D721Med (cell line): ENCODE measurements around the gene ANKRD26.

ENCODE experiments used
- DNase-seq: peaks from one replicate; pipeline ENCODE4 v3.0.0; 2011; ENCODE audit warnings: low spot score; ENCODE audit not compliant: insufficient read length
- FAIRE-seq: peaks from 2 replicates; lab custom pipeline; 2011; peaks lifted over from hg19 to GRCh38; lab: Jason Lieb, UNC
- TF ChIP-seq, protein P1 (sequence below): IDR thresholded peaks from 2 replicates; pipeline ENCODE4 v1.5.1; 2012; ENCODE audit warnings: mild to moderate bottlenecking, control low read depth; ENCODE audit not compliant: insufficient read depth; ENCODE audit errors: missing control alignments

ANKRD26 gene

DNA sequence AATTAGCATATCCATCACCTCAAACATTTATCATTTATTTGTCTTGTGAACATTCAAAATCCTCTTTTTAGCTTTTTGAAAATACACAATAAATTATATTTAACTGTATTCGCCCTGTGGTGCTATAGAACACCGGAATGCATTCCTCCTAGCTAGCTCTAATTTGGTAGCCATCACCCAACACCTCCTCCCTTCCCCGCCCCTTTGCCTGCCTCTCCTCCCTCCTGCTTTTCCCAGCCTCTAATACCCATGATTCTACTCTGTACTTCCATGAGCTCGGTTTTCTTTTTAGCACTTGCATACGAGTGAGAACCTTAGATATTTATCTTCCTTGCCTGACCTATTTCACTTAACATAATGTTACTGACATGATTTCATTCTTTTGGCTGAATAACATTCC is 80.1 kb downstream of the ANKRD26 start:
- DNase-seq = no peak
- no peak for FAIRE-seq
- TF ChIP-seq, protein P1, sequence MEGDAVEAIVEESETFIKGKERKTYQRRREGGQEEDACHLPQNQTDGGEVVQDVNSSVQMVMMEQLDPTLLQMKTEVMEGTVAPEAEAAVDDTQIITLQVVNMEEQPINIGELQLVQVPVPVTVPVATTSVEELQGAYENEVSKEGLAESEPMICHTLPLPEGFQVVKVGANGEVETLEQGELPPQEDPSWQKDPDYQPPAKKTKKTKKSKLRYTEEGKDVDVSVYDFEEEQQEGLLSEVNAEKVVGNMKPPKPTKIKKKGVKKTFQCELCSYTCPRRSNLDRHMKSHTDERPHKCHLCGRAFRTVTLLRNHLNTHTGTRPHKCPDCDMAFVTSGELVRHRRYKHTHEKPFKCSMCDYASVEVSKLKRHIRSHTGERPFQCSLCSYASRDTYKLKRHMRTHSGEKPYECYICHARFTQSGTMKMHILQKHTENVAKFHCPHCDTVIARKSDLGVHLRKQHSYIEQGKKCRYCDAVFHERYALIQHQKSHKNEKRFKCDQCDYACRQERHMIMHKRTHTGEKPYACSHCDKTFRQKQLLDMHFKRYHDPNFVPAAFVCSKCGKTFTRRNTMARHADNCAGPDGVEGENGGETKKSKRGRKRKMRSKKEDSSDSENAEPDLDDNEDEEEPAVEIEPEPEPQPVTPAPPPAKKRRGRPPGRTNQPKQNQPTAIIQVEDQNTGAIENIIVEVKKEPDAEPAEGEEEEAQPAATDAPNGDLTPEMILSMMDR = no peak

DNA sequence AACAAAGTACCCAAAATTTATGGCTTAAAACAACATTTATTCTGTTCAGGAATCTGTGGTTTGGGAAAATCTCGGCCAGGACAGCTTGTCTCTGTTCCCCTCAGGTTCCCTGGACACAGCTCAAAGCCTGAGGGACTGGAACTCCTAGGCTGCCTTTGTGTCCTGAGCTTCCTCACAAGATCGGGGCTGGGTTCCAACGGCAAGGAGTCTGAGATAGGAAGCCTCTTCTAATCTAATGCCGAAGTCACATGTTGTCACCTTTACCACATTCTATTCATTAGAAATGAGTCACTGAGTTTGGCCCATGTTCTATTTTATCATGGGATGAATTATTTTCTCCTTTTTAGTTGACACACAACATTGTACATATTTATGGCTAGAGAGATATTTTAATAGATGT is 80.5 kb downstream of the ANKRD26 start:
- DNase-seq (no peak), FAIRE-seq (no peak)
- TF ChIP-seq, protein P1 = no peak

DNA sequence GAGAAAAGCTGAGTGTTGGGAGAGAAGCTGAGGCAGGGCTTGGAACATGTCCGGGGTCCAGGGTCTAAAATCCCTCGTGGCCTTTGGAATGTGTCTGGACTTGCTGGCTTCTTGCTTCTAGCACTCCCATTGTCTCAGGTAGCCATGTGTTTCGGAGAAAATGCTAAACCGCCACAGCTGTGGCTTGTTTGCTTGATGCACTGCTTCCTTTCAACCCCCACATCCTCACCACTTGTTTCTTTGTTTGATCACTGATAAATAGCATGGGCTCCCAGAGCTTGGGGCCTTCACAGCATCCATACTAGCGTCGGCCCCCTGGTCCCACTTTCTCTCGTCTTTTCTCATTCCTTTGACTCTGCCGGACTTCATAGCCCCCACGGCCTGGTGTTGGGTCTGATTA is 102.7 kb downstream of the ANKRD26 start:
- TF ChIP-seq, protein P1 = no peak
- no peak for FAIRE-seq
- DNase-seq = no peak

DNA sequence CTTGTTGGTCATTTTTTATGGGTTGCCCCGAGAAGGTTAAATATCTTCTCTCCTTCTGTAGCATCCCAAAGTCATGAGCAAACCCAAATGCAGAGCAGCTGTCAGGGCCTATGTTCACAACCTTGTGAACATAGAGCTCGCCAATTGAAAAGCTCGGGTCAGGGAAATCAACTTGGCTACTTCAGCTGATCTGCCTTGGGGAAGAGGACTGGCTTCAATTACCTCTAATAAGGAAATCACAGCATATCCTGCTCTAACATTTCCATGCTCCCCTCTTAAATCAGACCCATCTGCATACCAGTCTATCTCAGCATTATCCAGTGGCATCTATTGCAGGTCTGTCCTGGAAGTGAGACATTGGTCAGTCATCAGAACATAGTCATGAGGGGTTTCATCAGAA is 105.6 kb downstream of the ANKRD26 start:
- DNase-seq (no peak), FAIRE-seq (no peak)
- TF ChIP-seq, protein P1 = no peak

DNA sequence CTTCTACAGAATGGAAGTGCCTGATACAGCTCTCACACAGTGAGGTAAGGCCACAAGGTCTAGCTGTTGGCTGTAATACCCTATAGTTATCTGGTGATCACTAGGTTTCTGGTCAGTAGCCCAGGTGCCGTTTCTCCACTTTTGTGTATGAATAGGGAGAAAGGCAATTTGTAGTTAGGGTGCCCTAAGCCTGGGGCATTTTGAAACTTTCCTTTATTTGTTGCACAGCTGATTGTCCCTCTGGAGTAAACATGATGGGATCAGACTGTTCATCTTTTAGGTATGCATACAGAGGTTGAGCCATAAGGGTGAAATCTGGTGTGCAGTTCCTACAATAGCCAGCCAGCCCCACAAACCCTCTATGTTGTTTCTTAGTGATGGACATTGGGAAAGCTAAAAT is 112.4 kb downstream of the ANKRD26 start:
- TF ChIP-seq, protein P1 = no peak
- FAIRE-seq (no peak), DNase-seq (no peak)

DNA sequence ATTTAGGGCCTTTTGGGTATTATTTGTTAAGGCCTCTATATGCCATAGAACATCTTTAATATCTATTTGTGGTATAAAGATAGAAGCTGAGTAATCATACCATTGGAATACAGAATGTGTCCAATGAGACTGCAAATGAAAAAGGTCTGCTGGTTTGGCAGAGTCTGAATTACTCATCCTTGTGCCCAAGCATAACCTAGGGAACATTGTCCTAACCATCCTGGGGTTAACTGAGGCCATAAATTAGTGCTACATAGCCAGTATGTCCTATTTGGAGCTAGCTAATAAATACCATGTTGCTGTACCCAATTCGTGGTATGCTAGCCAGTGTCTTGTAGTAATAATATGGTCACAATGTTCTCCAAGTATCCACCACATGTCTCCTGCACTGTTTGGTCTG is 117.1 kb downstream of the ANKRD26 start:
- TF ChIP-seq, protein P1 = no peak
- DNase-seq (no peak), FAIRE-seq (no peak)

DNA sequence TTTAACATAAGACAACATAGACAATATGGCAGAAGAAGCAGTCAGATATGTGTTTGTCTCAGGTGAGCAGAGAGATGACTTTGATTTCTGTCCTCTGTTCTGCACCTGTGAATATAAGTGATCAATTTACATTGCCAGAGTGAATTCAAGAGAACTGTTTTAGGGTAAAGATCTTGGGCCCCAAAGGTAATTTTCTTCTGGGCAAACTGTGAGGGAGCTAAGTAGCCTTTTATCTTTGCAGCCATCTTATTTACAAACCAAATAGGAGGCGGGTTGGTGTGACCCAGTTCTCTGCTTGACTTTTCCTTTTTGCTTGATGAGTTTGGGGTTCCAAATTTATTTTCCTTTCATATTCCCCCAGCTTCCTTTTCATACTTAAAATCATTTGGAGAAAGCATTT is 118.2 kb downstream of the ANKRD26 start:
- no peak for FAIRE-seq
- TF ChIP-seq, protein P1 = no peak

More for the DNA sequence above, 118.2 kb downstream of the ANKRD26 start:
- no peak for DNase-seq
